Mesodermal cell (in vitro differentiated cells): ENCODE results near the gene TRIM41.

Source experiments
- H3K27ac ChIP-seq: 2 replicates; pipeline ENCODE4 v1.7.0; 2013; ENCODE audit warnings: mild to moderate bottlenecking, low read depth, low read length, moderate library complexity; ENCODE audit not compliant: severe bottlenecking
- H3K36me3 ChIP-seq: 2 replicates; pipeline ENCODE4 v1.7.1; 2013; ENCODE audit warnings: mild to moderate bottlenecking, low read length, moderate library complexity; ENCODE audit not compliant: control insufficient read depth, insufficient read depth
- H3K4me1 ChIP-seq: one replicate; pipeline ENCODE4 v1.7.1; 2013; ENCODE audit warnings: mild to moderate bottlenecking, low read length; ENCODE audit not compliant: insufficient read depth, control insufficient read depth, poor library complexity, severe bottlenecking
- H3K4me3 ChIP-seq: 2 replicates; pipeline ENCODE4 v1.7.0; 2013; ENCODE audit warnings: low read length, control low read depth, mild to moderate bottlenecking; ENCODE audit not compliant: insufficient read depth, poor library complexity, severe bottlenecking; ENCODE audit errors: extremely low read depth
- H3K9me3 ChIP-seq: 2 replicates; pipeline ENCODE4 v1.7.1; 2013; ENCODE audit warnings: mild to moderate bottlenecking, low read length, moderate library complexity; ENCODE audit not compliant: control insufficient read depth
- WGBS, 2 experiments: methylation state at CpG; one replicate each; pipeline ENCODE4 v1.1.5; 2013; ENCODE audit warnings: missing lambda C conversion rate in 2 of 2; ENCODE audit not compliant: insufficient coverage in 2 of 2; 5-methylcytosine and 5-hydroxymethylcytosine counted together

The TRIM41 gene

GRCh38 chr5:181186986-181187499 is 36.0 kb upstream of the TRIM41 start:
- H3K4me3 ChIP-seq, result peak overlapping the region; percentile 77
- H3K36me3 ChIP-seq, result no peaks in the 10 kb centered on the region
- no peak overlapping the region for H3K27ac ChIP-seq
- no peaks in the 10 kb centered on the region for H3K9me3 ChIP-seq
- WGBS, 2 experiments, result 49 to 53% methylated on average over 3 to 5 of the region's 8 CpGs
- peaks cover 9% of the 10 kb centered on the region for H3K4me1 ChIP-seq

- Histone ChIP-seq H3K4me1 (peaks cover 9% of the 10 kb centered on the region), H3K4me3 (peak overlapping the region; percentile 77), H3K27ac (no peak overlapping the region), H3K9me3 (no peaks in the 10 kb centered on the region), H3K36me3 (no peaks in the 10 kb centered on the region)
- WGBS, 2 experiments, result 1 to 2% methylated on average over 23 to 33 of the region's 37 CpGs
These were observed 35.4 kb upstream of the TRIM41 start for GRCh38 chr5:181187500-181188213.

- Histone ChIP-seq H3K4me3 (peak overlapping the region; percentile 77), H3K27ac (peak overlapping the region; percentile 62), H3K36me3 (no peaks in the 10 kb centered on the region), H3K9me3 (no peaks in the 10 kb centered on the region), H3K4me1 (peaks cover 9% of the 10 kb centered on the region)
- WGBS, 2 experiments, result 0% methylated on average over 30 to 31 of the region's 35 CpGs
These were observed 34.2 kb upstream of the TRIM41 start for GRCh38 chr5:181188700-181189362.

- H3K27ac ChIP-seq, result no peak overlapping the region
- no peaks in the 10 kb centered on the region for H3K9me3 ChIP-seq
- H3K4me1 ChIP-seq, result peaks cover 9% of the 10 kb centered on the region
- no peaks in the 10 kb centered on the region for H3K36me3 ChIP-seq
- 1 to 2% methylated on average over 25 to 31 of the region's 41 CpGs for WGBS, 2 experiments
- peak overlapping the region; percentile 77 for H3K4me3 ChIP-seq
These were observed 33.6 kb upstream of the TRIM41 start for GRCh38 chr5:181189363-181189961.

- Histone ChIP-seq H3K9me3 (no peaks in the 10 kb centered on the region), H3K27ac (no peak overlapping the region), H3K4me3 (peak overlapping the region; percentile 77), H3K4me1 (peaks cover 9% of the 10 kb centered on the region), H3K36me3 (no peaks in the 10 kb centered on the region)
- 2 to 4% methylated on average over 42 to 45 of the region's 52 CpGs for WGBS, 2 experiments
These were observed 32.9 kb upstream of the TRIM41 start for GRCh38 chr5:181189962-181190710.

- Histone ChIP-seq H3K4me1 (peaks cover 9% of the 10 kb centered on the region), H3K27ac (no peak overlapping the region), H3K4me3 (peak overlapping the region; percentile 77), H3K9me3 (no peaks in the 10 kb centered on the region), H3K36me3 (no peaks in the 10 kb centered on the region)
- WGBS, 2 experiments, result 0 to 1% methylated on average over 60 to 63 of the region's 66 CpGs
These were observed 32.2 kb upstream of the TRIM41 start for GRCh38 chr5:181190711-181191525.

- 1% methylated on average over 42 to 51 of the region's 64 CpGs for WGBS, 2 experiments
- H3K36me3 ChIP-seq, result no peaks in the 10 kb centered on the region
- no peaks in the 10 kb centered on the region for H3K9me3 ChIP-seq
- peak overlapping the region; percentile 77 for H3K4me3 ChIP-seq
- H3K4me1 ChIP-seq, result peaks cover 9% of the 10 kb centered on the region
- peak overlapping the region; percentile 64 for H3K27ac ChIP-seq
These were observed 31.4 kb upstream of the TRIM41 start for GRCh38 chr5:181191526-181192336.

- Histone ChIP-seq H3K27ac (no peak overlapping the region), H3K4me3 (peak overlapping the region; percentile 77), H3K36me3 (no peaks in the 10 kb centered on the region), H3K4me1 (peaks cover 13% of the 10 kb centered on the region), H3K9me3 (no peaks in the 10 kb centered on the region)
- 59 to 73% methylated on average over 8 to 9 of the region's 12 CpGs for WGBS, 2 experiments
These were observed 30.6 kb upstream of the TRIM41 start for GRCh38 chr5:181192337-181193046.

- Histone ChIP-seq H3K4me1 (peaks cover 17% of the 10 kb centered on the region), H3K36me3 (no peaks in the 10 kb centered on the region), H3K27ac (no peak overlapping the region), H3K4me3 (no peak overlapping the region), H3K9me3 (no peaks in the 10 kb centered on the region)
- 83% methylated on average over 1 of the region's 2 CpGs; no CpG with 5 or more reads in 1 of the 2 experiments for WGBS, 2 experiments
These were observed 29.4 kb upstream of the TRIM41 start for GRCh38 chr5:181193656-181194055.
